ENCODE measurements around the gene KRTAP4-6.
"Not testable (repeated sequence)": the region's sequence is repeated elsewhere in the genome, so short reads cannot be mapped to it uniquely, and the experiment has no call there.

Gene KRTAP4-6

GRCh38 chr17:41104386-41105038, 35.8 kb downstream of the KRTAP4-6 start:
- not testable (repeated sequence) for DNase-seq

- no peak for DNase-seq
Measured at GRCh38 chr17:41103896-41104295, 36.4 kb downstream of the KRTAP4-6 start.

- no peak for DNase-seq
Measured at GRCh38 chr17:41101586-41102259, 38.6 kb downstream of the KRTAP4-6 start, which contains the start of gene KRTAP4-16. KRTAP4-16 (minus strand) TSS chr17:41102209; CDS start chr17:41102209, 0 bp downstream.

- not testable (repeated sequence) for DNase-seq
Measured at GRCh38 chr17:41099682-41100480, 40.5 kb downstream of the KRTAP4-6 start.

GRCh38 chr17:41098481-41098880, 41.9 kb downstream of the KRTAP4-6 start:
- no peak for DNase-seq

- no peak for DNase-seq
Measured at GRCh38 chr17:41098042-41098441, 42.3 kb downstream of the KRTAP4-6 start, which contains the start of gene KRTAP4-8. KRTAP4-8 (minus strand) TSS chr17:41098142; CDS start chr17:41098084, 58 bp downstream.

- no peak for DNase-seq
Measured at GRCh38 chr17:41096055-41096454, 44.3 kb downstream of the KRTAP4-6 start.
